NCI-H1694 (cell line): Measurements from ENCODE around the gene SHISA9.

Experiments used
- DNase-seq: peaks from one replicate; lab custom pipeline; 2025; lab: John Stamatoyannopoulos, UW

The SHISA9 gene

DNA sequence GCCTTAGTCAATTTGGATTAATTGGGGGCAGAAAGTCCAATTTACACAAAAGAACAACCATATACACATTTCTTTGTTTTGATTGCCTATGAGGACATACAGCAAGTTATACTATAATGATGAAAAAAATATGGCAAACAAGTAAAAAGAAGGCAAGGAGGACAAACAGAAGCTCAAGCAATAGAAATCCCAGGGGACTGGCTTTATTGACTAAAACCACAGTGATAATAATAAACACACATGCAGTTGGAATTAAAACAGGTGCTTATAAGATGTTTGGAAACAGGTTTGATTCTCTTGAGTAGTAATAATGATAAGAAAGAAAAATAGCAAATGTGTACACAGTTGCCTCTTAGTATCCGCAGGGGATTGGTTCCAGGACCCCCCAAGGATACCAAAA, 176.4 kb downstream of the SHISA9 start:
- no peak for DNase-seq

DNA sequence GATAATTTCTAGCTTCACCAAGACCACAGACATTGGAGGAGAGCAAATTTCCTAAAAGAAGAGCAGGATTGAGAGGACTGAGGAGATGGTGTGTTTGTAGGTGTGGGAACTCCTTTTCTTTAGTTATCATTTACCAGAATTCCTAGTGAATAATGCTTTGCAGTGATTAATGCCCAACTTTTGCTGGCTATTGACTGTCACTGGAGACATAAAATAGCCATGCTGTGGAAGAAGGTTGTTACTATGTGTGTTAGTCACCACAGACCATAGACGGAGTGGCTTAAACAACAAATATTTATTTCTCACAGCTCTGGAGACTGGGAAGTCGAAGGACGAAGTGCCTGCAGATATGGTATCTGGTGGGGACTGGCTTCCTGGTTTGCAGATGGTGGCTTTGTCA, 179.1 kb downstream of the SHISA9 start:
- DNase-seq, result no peak

DNA sequence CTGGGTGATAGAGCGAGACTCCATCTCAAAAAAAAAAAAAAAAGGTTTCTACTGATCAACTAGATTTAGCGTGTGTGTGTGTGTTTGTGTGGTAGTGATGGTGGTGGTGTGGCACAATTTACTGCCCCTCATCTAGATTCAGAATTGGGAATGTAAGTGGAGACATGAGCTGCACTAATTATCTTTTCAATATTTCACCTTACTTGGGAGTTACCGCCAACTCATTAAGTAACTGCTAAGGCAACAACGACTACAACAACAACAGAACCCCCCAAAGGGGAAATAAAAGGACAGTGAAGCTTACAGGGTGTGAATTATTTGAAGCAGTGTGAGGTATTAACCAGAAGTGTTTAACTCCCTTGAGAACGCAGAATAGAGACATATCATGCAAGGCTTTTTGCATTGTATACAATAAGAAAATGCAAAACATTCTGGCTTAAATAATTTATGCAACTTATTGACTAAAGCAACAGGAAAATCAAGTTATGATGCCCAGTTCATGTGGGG, 180.5 kb downstream of the SHISA9 start:
- DNase-seq, result no peak

DNA sequence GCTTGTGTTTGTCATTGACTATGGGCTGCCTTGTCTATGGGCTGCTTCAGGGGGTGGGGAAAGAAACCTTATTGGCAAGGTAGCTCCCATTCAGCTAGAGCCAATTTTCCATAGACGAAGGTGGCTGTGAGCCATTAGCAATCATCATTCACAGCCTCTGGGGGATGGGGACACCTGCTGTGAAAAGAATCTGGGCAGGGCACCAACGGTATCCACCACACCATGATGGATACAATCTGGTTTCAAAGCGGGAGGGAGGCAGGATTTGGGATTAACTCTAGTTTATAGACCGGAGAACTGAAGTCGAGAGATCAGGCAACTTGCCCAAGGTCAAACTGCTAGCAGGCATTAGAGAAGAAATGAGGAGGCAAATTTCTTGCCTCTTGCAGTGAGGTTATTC, 182.3 kb downstream of the SHISA9 start:
- DNase-seq, result no peak

DNA sequence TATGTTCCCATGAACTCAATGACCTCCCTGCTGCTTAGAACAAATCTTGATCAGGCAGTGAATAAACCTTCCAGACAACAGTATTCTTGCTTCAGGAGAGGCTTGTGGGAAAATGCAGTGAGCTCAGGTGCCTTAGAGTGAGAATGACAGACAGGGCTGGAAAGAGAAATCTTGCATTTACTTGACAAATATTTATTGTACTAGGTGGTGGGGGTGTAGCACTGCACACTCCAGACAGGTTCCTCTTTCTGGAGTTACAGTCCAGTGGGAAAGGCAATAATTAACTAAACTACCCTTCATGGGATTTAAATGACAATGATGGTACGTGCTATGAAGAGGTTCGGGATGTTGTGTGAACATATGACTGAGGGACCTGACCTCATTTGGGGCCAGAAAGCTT, 182.9 kb downstream of the SHISA9 start:
- no peak for DNase-seq

DNA sequence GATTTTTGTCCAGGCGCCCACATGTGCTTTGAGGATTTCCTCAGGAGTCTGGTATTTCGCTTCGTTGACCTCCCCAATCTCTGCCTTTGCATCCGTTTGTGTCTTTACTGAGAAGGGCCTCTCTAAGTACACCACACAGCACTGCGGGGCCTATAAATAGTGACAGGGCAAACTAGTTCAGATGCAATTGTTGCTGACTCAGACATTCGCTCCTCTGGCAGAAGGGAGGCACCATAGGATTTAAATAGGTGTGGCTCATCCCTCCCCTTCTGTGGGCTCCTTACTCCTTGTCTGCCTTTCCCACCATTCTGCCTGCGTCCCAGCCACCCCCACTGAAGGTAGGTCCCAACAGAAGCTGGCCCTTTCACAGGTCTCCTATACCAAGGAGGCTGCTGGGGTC, 192.3 kb downstream of the SHISA9 start:
- DNase-seq, result no peak

DNA sequence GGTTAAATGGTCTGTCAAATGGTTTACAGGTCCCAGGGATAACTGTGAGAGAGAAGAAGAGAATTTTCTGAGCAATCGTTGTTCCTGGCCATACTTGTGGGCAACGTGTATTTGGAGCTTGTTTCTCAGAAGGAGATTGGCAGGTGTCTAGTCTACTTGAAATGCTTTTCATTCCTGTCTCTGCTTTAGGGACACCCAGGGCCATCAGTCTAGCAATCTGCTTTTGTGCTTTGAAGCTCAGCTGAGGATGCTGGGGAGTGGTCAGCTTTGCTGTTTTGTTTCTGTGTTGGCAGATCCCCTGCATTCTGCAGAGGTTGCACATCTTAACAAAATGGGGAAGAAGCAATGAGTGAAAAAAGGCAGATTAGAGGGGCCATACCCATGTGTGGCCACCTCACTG, 193.7 kb downstream of the SHISA9 start:
- DNase-seq, result no peak

DNA sequence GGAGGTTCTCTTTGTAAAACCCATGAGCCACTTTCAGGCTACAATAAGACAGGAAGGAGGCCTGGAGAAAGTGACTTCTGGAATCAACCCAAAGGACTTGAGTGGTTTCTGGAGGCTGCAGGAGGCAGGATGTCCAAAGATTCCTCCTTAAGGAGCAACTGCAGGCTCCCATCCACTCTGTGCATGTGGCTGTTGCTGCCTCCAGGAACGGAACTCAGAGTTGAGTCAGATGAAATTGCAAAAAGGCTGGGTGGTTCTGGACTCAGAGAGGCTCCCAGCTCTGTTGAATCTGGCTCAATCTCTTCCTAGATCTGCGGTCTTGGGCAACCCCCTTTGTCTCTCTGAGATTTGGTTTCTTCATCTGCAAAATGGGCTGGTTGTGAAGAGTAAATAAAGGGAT, 197.1 kb downstream of the SHISA9 start:
- DNase-seq, result no peak

DNA sequence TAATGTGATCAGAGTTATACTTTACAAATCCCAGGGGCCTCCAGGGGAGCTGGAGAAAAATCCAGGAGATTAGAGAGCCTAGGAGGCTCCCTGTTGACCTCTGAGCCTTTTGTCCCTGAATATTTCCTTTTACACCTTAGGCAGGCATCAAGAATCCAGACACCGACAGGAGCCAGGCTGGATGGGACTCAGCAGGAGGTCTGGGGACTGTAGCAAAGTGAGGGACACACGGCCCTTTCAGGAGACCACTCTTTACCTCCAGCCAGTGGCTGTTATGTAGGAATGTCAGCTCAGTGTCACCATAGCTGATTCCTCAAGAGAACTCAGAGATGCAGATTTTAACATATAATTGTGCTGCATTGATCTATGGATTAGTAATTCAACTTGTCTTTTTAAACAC, 198.4 kb downstream of the SHISA9 start:
- DNase-seq, result no peak

DNA sequence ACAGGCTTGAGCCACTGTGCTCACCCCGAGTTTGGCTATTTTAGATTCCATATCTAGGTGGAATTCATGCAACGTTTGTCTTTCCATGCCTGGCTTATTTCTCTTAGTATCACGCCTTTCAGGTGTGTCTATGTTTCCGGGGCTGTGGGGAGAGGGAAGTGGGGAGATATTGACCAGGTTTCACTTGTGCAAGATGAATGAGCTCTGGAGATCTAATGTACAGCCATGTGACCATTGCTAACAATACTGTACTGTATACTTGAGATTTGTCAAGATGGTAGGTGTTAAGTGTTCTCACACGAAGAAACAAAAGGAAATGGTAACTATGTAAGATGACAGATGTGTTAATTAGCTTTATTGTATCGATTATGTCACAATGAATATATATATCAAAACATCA, 199.6 kb downstream of the SHISA9 start:
- no peak for DNase-seq

DNA sequence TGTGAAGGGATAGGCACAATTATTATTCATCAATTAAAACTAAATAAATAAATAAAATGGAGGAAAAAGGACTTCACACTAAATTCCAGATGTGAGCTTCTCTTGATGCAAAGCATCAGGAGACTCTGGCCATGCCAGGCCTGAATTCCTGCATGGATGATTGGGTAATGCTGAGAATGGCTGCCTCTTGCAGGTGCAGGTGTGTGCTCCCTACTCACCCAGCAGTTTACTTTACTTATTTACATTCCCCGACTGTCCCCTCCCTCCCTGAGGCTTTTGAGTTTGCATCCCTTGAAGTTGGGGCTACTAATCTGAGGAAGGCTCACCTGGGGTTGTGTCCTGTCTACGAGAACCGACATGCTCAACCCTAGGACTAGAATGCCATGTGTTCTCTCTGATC, 200.4 kb downstream of the SHISA9 start:
- no peak for DNase-seq

DNA sequence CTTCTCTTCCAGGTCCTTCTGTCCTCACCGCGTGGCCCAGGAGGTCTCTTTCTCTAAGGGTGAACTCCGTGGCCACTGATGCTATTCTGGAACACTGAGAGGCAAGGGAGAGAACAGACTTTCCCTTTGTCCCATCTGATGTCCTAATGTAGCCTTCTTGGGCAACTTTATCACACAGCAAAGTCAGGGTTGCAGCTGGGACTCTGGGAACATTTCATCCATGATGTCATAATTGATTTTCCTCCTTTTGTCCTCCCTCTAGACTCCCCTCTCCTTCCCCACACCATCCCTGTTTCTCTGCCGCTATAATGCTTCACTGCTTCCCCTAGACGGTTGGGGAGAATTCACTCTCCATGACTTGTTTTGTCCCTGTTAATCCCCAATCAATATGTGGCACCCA, 201.0 kb downstream of the SHISA9 start:
- no peak for DNase-seq

DNA sequence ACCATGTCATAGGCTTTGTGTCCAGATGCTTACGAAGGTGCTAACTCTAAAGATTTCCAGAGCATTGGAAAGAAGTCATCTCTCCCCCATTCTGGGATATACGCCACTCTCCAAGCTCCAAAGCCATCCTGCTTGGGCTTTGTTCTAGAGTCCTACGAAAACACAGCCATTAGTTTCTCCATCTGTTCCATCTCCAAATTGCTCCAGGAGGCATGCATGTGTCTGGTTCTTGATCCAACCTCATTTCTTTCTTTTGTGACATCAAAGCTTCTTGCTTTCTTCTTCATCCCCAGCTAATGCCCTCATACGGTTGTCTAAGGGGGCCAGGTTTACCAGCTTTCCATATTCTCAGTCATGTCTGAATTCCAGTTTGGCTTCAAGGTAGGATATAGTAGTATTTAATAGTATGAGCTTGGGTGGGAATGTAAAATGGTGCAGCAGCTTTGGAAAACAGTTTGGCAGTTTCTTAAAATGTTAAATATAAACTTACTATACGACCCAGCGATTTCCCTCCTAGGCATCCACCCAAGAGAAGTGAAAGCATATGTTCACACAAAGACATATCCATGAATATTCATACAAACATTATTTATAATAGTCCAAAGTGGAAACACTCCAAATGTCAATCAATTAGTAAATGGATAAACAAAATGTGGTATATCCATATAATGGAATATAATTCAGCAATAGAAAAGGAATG, 202.6 kb downstream of the SHISA9 start:
- DNase-seq, result no peak

DNA sequence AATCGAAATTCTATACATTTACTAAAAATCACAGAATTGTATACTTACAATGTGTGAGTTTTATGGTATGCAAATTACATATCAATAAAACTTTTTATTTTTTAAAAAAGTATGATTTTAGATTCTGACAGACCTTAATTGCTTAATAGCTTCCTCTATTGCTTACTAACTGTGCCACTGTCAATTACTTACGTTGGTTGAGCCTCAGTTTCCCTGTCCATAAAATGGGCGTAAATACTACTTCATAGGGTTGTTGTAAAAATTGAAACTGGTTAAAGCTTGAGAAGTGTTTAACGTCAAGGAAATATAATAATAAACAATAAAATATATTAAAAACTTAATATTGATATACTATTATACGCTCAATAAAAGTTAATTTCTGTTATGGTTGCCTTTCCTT, 203.4 kb downstream of the SHISA9 start:
- DNase-seq, result no peak

DNA sequence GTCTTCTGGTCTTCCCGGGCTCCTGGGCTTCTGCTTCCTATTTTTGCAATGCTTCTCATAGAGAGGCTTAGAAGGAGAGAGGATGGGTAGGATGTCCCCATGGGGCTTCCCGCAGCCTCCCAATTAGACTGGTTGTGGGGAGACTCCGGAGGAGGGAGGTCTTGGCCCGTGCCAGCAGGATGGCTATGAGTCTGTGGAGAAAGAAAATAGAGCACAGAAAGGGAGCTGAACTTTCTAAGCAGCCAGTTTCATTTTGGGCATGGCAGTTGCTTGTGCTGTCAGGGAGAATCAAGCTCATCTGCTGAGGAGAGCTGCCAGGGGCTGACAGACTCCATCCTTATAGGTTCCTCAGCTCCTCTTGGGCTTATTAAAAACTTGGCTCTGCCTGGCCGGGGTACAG, 204.0 kb downstream of the SHISA9 start:
- no peak for DNase-seq

DNA sequence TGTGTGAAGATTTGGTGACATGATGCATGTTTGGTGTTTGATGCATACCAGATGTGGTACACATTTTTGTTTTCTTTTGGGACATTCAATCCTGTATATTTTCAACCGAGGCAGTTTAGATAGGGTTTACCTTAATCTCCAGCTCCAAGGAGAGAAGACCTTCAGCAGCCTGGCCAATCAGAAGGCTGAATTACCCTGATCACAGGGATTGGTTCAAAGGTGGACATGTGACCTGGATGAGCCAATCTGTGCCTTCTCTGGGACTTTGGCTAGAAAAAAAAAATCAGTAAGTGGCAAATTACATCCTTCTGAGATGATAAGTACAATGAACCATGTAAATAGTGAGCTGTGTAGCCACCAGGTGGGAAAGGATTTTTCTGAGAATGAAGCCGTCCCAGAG, 205.1 kb downstream of the SHISA9 start:
- no peak for DNase-seq

DNA sequence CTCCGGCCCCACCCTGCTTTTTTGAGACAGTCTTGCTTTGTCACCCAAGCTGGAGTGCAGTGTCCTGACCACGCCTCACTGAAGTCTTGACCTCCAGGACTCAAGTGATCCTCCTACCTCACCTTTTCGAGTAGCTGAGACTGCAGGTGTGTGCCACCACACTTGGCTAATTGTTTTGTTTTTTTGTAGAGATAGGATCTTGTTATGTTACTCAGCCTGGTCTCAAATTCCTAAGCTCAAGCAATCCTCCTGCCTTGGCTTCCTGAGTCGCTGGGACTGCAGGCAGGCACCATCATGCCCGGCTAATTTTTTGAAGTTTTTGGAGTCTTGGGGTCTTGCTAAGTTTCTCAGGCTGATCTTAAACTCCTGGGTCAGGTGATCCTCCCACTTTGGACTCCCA, 206.7 kb downstream of the SHISA9 start:
- no peak for DNase-seq

DNA sequence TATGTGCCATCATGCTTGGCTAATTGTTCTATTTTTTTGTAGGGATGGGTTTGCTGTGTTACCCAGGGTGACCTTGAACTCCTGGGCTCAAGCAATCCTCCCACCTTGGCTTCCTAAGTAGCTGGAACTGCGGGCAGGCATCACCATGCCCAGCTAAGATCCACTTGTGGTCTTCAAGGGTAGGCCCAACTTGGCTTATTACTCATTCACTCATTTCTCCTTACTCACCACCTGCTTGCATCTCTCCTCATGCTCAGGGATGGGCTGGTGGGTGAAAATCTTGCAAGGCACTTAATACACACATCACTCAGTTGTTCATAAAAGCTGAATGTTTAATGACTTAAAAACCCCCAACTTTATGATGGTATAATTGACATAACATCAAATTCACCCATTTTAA, 207.8 kb downstream of the SHISA9 start:
- DNase-seq, result no peak

DNA sequence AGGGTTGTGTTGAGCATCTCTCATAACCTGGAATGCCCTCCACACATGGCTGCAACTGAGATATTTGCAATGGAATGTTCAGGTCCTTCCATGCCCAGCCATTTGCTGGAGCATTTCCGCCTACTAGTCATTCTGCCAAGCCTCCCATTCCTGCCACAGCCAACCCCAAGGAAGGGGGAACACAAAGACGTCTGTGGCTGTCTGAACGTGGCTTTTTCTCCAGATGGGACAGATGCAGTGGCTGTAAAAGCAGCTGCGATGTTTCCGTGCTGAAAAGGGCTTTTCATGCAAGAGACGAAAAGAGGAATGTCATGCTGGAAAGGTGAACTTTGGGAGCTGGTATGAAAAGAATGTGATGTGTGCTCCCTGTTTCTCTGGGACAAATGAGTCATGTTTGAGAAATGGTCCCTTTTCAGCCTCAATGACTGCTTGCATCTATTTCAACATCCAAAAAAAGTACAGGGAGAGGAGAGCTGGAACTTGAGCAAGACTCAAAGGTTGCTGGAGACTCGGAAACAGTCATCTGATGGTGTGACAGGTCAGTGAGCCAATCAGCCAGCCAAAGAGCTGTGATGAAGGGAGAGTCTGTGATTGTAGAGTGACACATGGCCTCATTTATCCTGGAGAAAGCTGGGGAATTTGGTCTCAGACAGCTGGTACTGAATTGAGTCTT, 208.9 kb downstream of the SHISA9 start:
- DNase-seq, result no peak

DNA sequence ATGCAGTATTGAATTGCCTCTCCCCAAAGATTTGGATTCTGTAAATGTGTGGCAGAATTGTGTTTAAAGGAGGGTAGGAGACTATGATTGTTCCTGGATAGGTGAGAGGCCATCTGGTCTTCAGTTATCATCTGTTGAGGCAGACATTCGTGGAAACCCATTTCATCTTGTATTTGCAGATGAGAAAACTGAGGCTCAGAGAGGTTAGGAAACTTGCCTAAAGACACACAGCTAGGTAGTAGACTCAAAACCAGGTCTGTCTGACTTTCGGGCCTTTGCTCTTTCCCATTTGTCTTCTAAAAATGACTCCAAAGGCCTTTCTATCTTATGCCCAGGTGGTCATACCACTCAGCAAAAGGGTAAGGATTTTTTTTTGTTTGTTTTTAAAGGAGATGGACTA, 210.3 kb downstream of the SHISA9 start:
- DNase-seq, result no peak

DNA sequence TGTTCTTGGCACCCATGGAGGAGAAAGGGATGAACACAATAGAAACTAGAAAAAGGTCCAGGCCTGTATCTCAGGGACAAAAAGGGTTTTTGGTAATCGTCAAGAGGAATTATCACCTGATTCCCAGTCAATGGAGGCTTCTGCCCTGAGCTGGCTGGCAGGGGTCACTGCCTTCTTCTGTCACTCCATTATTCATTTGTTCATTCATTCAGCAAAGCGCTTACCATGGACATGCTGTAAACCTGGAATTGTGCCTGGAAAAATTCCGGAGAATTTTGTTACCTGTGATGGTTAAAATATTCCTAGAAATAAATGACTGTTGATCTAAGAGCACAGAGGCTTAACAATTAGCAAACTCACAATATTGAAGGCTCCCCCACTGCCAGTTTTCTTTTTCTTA, 212.3 kb downstream of the SHISA9 start:
- DNase-seq, result no peak

DNA sequence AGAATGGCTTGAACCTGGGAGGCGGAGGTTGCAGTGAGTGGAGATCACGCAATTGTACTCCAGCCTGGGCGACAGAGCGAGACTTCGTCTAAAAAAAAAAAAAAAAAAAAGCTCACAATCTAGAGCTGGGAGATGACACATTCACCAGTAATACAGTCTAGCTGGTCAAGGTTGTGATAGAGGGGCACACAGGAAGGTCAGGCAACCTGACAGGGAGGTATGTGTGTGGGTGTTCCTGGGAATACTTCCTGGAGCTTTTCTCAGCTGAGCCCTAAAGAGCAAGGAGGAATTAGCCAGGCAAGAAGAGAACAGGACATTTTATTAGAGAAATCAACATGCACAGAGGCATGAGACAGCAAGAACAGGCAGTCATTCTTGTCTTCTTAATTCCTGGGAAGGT, 216.7 kb downstream of the SHISA9 start:
- no peak for DNase-seq

DNA sequence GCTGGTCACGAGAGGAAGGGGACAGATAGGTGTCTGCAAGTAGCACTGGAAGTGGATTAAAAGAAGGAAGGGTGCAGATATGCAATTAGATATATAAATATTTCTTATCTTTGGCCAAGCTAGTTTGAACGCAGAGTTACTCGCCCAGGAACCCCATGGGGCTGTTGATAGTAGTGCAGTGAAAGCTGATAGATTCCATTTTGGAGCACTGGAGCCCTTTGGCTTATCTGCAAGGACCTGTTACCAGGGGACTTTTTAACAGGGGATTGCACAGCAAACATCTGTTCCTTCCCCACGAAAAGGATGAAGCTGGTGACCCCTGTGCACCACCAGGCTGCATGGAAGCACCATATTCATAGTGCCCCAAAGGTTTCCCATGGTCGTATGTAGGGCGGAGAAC, 218.7 kb downstream of the SHISA9 start:
- DNase-seq, result no peak

DNA sequence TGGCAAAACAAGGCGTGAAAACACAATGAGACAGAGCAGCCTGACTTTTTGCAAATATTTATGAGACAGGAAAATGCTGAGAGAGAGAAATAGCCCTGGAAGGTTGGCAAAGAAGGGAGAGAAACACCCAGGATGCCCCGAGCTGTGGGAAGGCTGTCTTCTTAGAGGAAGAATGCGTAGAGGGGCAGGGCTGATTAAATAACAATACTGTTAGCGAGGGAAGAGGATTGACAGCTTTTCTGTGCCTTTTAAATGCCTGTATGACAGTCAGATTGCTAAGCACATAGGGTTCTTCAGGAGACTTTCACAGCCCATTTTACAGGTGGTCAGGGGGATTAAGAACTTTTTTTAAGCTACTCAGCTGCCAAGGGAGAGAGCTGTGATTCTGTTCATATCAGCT, 219.2 kb downstream of the SHISA9 start:
- no peak for DNase-seq
